ENCODE data around the gene DBNL. TPM values are rescaled to one million over a fixed set of nuclear protein-coding genes. Genes with fewer than 3 reads are reported as not detected.

DBNL gene
- total RNA-seq, 4 donors from 2014 or later: 113 to 139 (median 126) TPM

DNA sequence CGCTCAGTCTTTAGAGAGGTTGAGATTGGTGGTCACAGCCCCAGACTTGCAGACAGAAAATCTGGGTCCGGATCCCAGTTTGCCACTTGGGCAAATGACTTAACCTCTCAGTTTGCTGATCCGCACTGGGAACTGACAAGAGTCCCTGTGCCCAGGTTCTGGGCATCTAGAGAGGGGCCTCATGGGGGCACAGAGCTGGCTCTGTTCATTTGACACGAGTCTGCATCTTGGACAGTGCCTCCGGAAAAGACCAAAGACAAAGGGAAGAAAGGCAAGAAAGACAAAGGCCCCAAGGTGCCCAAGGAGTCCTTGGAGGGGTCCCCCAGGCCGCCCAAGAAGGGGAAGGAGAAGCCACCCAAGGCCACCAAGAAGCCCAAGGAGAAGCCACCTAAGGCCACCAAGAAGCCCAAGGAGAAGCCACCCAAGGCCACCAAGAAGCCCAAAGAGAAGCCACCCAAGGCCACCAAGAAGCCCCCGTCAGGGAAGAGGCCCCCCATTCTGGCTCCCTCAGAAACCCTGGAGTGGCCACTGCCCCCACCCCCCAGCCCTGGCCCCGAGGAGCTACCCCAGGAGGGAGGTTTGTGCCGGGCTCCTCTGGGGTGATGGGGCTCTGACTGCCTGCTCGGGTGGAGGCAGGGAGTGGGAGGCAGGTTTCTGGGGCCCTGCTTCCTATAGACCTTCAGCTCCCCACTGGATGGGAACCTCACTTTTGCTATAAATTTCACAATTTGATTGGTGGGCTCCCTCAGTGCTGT, 62.0 kb downstream of the DBNL start:
- 87 to 93% methylated on average over 8 to 10 of the region's 10 CpGs for WGBS, 2 donors
- TF ChIP-seq EP300 (IDR thresholded peaks at IDR 0.05) (no peak), POLR2A (IDR thresholded peaks at IDR 0.05) (no peak), CTCF (IDR thresholded peaks at IDR 0.05) (no peak)
- Histone ChIP-seq H3K27me3 (no peaks in the 10 kb centered on the region), H3K4me1 (peaks cover 0 to 63% (median 24%) of the 10 kb centered on the region in 4 donors), H3K9me3 (no peaks in the 10 kb centered on the region), H3K4me3 (peak overlapping the region in 2 of 4 donors; percentile 53 to 78), H3K27ac (peak overlapping the region; percentile 13 to 97 (median 82)), H3K36me3 (peaks cover 0 to 51% (median 0%) of the 10 kb centered on the region in 3 donors)
- DNase-seq (ENCODE audit: low spot score in 2 of 2): no peak

- H3K9me3 ChIP-seq: no peaks in the 10 kb centered on the region
- H3K4me1 ChIP-seq: peaks cover 0 to 55% (median 21%) of the 10 kb centered on the region in 4 donors
- DNase-seq (ENCODE audit: low spot score in 2 of 2): no peak
- peak overlapping the region; percentile 13 to 97 (median 82) for H3K27ac ChIP-seq
- TF ChIP-seq CTCF (IDR thresholded peaks at IDR 0.05) (no peak), EP300 (IDR thresholded peaks at IDR 0.05) (no peak), POLR2A (IDR thresholded peaks at IDR 0.05) (no peak)
- no peaks in the 10 kb centered on the region for H3K27me3 ChIP-seq
- H3K36me3 ChIP-seq: peaks cover 0 to 59% (median 0%) of the 10 kb centered on the region in 3 donors
- 90 to 92% methylated on average over 13 to 17 of the region's 18 CpGs for WGBS, 2 donors
- no peak overlapping the region for H3K4me3 ChIP-seq
These were observed 62.8 kb downstream of the DBNL start for GRCh38 chr7:44107116-44107960.

GRCh38 chr7:44107961-44108767, 63.7 kb downstream of the DBNL start:
- Histone ChIP-seq H3K27me3 (no peaks in the 10 kb centered on the region), H3K4me1 (peaks cover 0 to 47% (median 18%) of the 10 kb centered on the region in 4 donors), H3K4me3 (no peak overlapping the region), H3K36me3 (peaks cover 0 to 68% (median 0%) of the 10 kb centered on the region in 3 donors), H3K27ac (peak overlapping the region in 3 of 4 donors; percentile 13 to 97 (median 91)), H3K9me3 (no peaks in the 10 kb centered on the region)
- DNase-seq (ENCODE audit: low spot score in 2 of 2): no peak
- no peak for TF ChIP-seq CTCF (IDR thresholded peaks at IDR 0.05)
- no peak for TF ChIP-seq POLR2A (IDR thresholded peaks at IDR 0.05)
- no peak for TF ChIP-seq EP300 (IDR thresholded peaks at IDR 0.05)
- 84 to 90% methylated on average over 19 to 21 of the region's 21 CpGs for WGBS, 2 donors

DNA sequence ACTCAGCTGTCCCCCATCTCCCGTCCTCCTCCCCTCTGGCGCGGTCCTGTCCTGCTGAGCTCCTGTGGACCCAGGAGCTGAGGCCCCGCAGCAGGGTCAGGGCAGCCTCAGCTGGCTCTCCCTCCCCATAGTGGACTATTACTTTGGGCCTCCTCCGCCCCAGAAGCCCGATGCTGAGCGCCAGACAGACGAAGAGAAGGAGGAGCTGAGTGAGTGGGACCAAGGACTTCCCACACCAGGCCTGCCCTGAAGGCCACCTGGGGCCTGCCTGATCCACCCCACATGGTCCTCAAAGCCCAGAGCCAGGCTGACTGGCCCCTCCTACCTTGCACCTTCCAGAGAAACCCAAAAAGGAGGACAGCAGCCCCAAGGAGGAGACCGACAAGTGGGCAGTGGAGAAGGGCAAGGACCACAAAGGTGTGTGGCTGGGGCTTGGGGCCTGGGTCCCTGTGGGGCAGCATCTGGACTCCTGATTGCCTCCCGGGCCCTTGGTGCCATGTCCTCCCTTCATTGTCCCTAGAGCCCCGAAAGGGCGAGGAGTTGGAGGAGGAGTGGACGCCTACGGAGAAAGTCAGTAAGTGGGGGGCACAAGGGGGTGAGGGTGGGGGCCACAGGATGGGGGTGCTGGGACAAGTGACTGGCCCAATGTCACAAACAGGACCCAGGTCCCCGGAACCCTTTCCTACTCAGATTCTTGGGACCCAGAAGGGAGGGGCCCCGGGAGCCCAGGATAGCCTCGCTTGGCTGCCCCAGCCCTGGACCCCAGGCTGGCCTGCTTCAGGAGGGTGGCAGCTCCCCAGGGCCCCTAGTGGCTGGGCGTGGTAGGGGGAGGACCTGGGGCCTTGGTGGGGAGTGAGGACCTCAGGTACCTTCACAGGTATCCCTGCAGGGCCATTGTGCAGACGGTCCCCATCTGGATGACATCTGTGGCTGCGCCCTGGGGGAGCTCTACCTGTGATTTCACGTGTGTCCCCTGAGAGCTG, 64.6 kb downstream of the DBNL start:
- peak in 1 of 5 experiments; percentile 6 for TF ChIP-seq CTCF (IDR thresholded peaks at IDR 0.05)
- TF ChIP-seq POLR2A (IDR thresholded peaks at IDR 0.05): no peak
- no peak for TF ChIP-seq EP300 (IDR thresholded peaks at IDR 0.05)
- Histone ChIP-seq H3K27me3 (no peaks in the 10 kb centered on the region), H3K9me3 (no peaks in the 10 kb centered on the region), H3K4me1 (peaks cover 0 to 38% (median 14%) of the 10 kb centered on the region in 4 donors), H3K27ac (peak overlapping the region in 2 of 4 donors; percentile 11 to 97), H3K36me3 (peaks cover 0 to 77% (median 0%) of the 10 kb centered on the region in 3 donors), H3K4me3 (no peak overlapping the region)
- 76 to 81% methylated on average over 19 to 21 of the region's 21 CpGs for WGBS, 2 donors
- no peak for DNase-seq (ENCODE audit: low spot score in 2 of 2)

All from tibial nerve (tissue), 4 donors.